HFF-Myc (cell line): ENCODE measurements around the gene IPO11.
"Not testable (repeated sequence)": the region's sequence is repeated elsewhere in the genome, so short reads cannot be mapped to it uniquely, and the experiment has no call there.

Source experiments
- DNase-seq: peaks from one replicate; pipeline ENCODE4 v3.0.0-alpha.2; 2011; ENCODE audit warnings: low read depth; ENCODE audit errors: extremely low read depth
- H3K4me3 ChIP-seq: replicated peaks from 2 replicates; pipeline ENCODE4 v1.5.1; 2011; ENCODE audit warnings: low read depth, mild to moderate bottlenecking, control low read depth, low read length
- CTCF ChIP-seq: IDR thresholded peaks from 2 replicates; pipeline ENCODE4 v1.5.1; 2012; ENCODE audit warnings: mild to moderate bottlenecking, low read depth, low read length, control low read depth; ENCODE audit errors: missing control alignments

IPO11 gene

DNA sequence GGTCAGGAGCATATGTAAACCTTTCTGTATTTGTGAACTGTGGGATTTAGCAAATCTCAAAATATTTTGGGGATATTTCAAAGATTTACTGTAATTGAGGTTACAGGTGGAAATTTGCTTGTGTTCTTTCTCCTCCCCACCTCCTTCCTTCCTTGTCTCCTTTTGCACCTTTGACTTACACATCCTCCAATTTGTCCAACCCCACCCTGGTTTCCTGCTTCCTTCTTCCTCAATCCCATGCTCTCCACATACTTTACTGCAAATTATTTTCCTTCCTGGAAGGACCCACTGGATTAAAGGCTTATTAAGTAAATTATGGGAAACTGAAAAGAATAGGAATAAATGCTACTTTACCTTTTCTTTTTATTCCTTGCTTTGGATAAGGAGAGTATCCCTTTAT lies 91.6 kb downstream of the IPO11 start:
- DNase-seq = no peak
- no peak for TF ChIP-seq CTCF
- H3K4me3 ChIP-seq = no peak overlapping the region

DNA sequence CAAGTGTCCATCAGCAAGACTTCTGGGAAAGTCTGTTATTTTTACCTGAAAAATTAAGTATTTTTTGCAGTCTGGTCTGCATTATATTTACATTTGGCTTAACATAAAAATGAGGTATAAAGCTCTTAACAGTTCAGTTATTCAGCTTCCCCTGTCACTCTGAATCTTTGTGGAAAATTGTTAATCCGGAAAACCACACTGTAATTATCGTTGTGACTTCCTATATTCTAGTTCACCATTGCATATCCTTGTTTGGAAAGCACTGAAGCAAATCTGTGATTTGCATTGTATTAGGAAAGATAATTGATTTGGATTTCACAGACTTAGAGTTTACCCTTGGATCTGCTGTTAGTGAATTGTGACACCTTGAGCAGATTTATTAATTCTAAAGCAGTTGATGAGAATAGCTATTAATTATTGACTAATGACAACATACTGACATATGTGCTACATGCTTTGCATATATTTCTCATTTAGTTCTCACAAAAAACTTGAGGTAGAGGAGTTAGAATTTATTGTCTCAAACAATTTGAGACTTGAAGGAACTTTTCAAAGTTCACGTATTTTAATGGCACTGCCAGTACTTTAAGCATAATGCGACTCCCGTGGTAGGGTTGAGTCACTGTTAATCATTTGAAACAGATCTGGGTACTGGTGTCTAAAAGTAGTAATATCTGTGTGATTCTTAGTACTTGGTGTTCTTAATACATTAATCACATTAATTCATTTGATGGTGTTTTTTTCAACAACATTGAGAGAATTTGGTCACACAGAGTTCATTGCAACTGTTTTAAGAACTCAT lies 94.3 kb downstream of the IPO11 start:
- no peak for TF ChIP-seq CTCF
- no peak for DNase-seq
- no peak overlapping the region for H3K4me3 ChIP-seq

- not testable (repeated sequence) for DNase-seq, H3K4me3 ChIP-seq
Observed at GRCh38 chr5:62508760-62509159, 96.2 kb downstream of the IPO11 start.

- TF ChIP-seq CTCF = no peak
- H3K4me3 ChIP-seq = no peak overlapping the region
- DNase-seq = no peak
Observed at GRCh38 chr5:62509806-62510205, 97.2 kb downstream of the IPO11 start.

GRCh38 chr5:62513085-62513484 lies 100.5 kb downstream of the IPO11 start:
- not testable (repeated sequence) for DNase-seq, H3K4me3 ChIP-seq

GRCh38 chr5:62514510-62515119 lies 102.1 kb downstream of the IPO11 start:
- TF ChIP-seq CTCF = no peak
- DNase-seq = no peak
- H3K4me3 ChIP-seq = no peak overlapping the region

DNA sequence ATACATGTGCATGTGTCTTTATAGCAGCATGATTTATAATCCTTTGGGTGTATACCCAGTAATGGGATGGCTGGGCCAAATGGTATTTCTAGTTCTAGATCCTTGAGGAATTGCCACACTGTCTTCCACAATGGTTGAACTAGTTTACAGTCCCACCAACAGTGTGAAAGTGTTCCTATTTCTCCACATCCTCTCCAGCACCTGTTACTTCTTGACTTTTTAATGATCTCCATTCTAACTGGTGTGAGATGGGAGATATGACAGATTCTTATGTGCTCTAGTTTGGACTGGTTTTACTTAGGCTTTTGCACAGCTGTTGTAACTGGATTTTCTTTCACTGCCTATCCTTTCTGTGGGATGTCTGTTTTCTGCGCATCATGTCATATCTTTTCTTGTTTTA lies 108.2 kb downstream of the IPO11 start:
- not testable (repeated sequence) for H3K4me3 ChIP-seq, DNase-seq

DNA sequence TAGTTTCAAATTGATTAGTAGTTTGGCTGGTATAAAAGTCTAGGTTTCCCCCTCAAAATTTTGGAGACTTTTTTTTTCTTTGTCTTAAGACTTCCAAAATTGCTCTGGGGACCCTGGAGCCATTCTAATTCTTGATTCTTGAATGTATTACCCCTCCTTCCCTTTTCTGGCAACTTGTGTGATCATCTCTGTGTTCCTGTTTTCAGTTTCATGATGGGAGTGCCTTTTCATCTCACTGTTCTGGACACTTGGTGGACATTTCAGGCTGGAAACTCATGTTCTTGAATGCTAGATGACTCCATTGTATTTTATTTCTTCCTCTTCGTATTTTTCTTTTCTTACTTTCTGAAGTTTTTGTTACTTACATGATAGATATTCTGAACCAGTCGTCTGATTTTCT lies 108.8 kb downstream of the IPO11 start:
- no peak for TF ChIP-seq CTCF
- no peak for DNase-seq
- no peak overlapping the region for H3K4me3 ChIP-seq
